Large intestine (tissue), 3 donors: ENCODE measurements around the gene HSPD1. TPM values are rescaled to one million over a fixed set of nuclear protein-coding genes. Genes with fewer than 3 reads are reported as not detected.
A peak's percentile ranks its signal among the peaks of the same experiment; 100 is the strongest.

Experiments used
- DNase-seq, 2 donors: peaks; one replicate each; pipeline versions ENCODE4 v3.0.0 to v3.0.0-alpha.2; 2013
- H3K27ac ChIP-seq: one replicate; pipeline ENCODE4 v1.5.1; 2013; ENCODE audit warnings: low read length
- H3K27me3 ChIP-seq: 2 replicates; pipeline ENCODE4 v1.6.1; 2013; ENCODE audit warnings: low read length; ENCODE audit not compliant: control insufficient read depth, insufficient read depth
- H3K36me3 ChIP-seq: 2 replicates; pipeline ENCODE4 v1.6.1; 2013; ENCODE audit warnings: low read length; ENCODE audit not compliant: control insufficient read depth, insufficient read depth
- H3K4me1 ChIP-seq: one replicate; pipeline ENCODE4 v1.6.1; 2013; ENCODE audit warnings: low read length; ENCODE audit not compliant: control insufficient read depth, insufficient read depth
- H3K4me3 ChIP-seq: one replicate; pipeline ENCODE4 v1.5.1; 2013; ENCODE audit warnings: low read length
- H3K9me3 ChIP-seq: one replicate; pipeline ENCODE4 v1.6.1; 2013; ENCODE audit warnings: mild to moderate bottlenecking, low read depth, low read length, moderate library complexity; ENCODE audit not compliant: control insufficient read depth
- WGBS: methylation state at CpG from one replicate; pipeline ENCODE4 v1.1.5; 2013; ENCODE audit warnings: low lambda C conversion rate; ENCODE audit not compliant: insufficient coverage; 5-methylcytosine and 5-hydroxymethylcytosine counted together
- polyA plus RNA-seq: library from polyadenylated mRNA; unstranded; fragments of 120-200 nt; gene quantifications from one replicate; pipeline ENCODE4 v1.2.1, GENCODE V29; 2013

HSPD1 gene
- polyA plus RNA-seq, 1 donor: 607 TPM

GRCh38 chr2:197515739-197516392 lies 16.2 kb upstream of the HSPD1 start, which contains the start of gene MOB4:
Gene MOB4, plus strand, starts transcription at chr2:197516066. Its CDS starts 21 bp downstream, at chr2:197516087.
- WGBS: no CpG with 5 or more reads among the region's 66 CpGs

GRCh38 chr2:197515315-197515738 lies 15.7 kb upstream of the HSPD1 start:
- peak overlapping the region; percentile 66 for H3K4me3 ChIP-seq
- H3K9me3 ChIP-seq: peaks cover 4% of the 10 kb centered on the region
- no peaks in the 10 kb centered on the region for H3K27me3 ChIP-seq
- WGBS: 0% methylated on average over 2 of the region's 16 CpGs
- H3K4me1 ChIP-seq: peaks cover 9% of the 10 kb centered on the region
- H3K27ac ChIP-seq: peak overlapping the region; percentile 96
- H3K36me3 ChIP-seq: peaks cover 1% of the 10 kb centered on the region
- peak in 1 of 2 donors; percentile 19 for DNase-seq

More at GRCh38 chr2:197515739-197516392, 16.2 kb upstream of the HSPD1 start, which contains the start of gene MOB4:
- Histone ChIP-seq H3K9me3 (peaks cover 4% of the 10 kb centered on the region), H3K4me1 (peaks cover 9% of the 10 kb centered on the region), H3K27me3 (no peaks in the 10 kb centered on the region), H3K27ac (peak within 1 kb of the TSS; percentile 96), H3K4me3 (peak within 1 kb of the TSS; percentile 66), H3K36me3 (peaks cover 5% of the 10 kb centered on the region)
- DNase-seq: peak; percentile 95 to 99

GRCh38 chr2:197514754-197515153 lies 15.1 kb upstream of the HSPD1 start:
- no peaks in the 10 kb centered on the region for H3K9me3 ChIP-seq
- no CpG with 5 or more reads among the region's 3 CpGs for WGBS

GRCh38 chr2:197513915-197514314 lies 14.3 kb upstream of the HSPD1 start:
- Histone ChIP-seq H3K9me3 (no peaks in the 10 kb centered on the region), H3K27ac (no peak overlapping the region), H3K36me3 (no peaks in the 10 kb centered on the region), H3K4me3 (no peak overlapping the region), H3K27me3 (no peaks in the 10 kb centered on the region), H3K4me1 (peaks cover 9% of the 10 kb centered on the region)
- WGBS: 83% methylated on average over 1 of the region's 5 CpGs
- DNase-seq: no peak

More at GRCh38 chr2:197514754-197515153, 15.1 kb upstream of the HSPD1 start:
- no peaks in the 10 kb centered on the region for H3K27me3 ChIP-seq
- H3K4me3 ChIP-seq: peak overlapping the region; percentile 66
- H3K27ac ChIP-seq: peak overlapping the region; percentile 96
- peaks cover 9% of the 10 kb centered on the region for H3K4me1 ChIP-seq
- DNase-seq: no peak
- H3K36me3 ChIP-seq: no peaks in the 10 kb centered on the region

- Histone ChIP-seq H3K9me3 (no peaks in the 10 kb centered on the region), H3K4me1 (no peaks in the 10 kb centered on the region), H3K27me3 (no peaks in the 10 kb centered on the region), H3K36me3 (peaks cover 14% of the 10 kb centered on the region), H3K27ac (no peak overlapping the region), H3K4me3 (no peak overlapping the region)
- no peak for DNase-seq
- WGBS: 93% methylated on average over 2 of the region's 5 CpGs
Observed at GRCh38 chr2:197506658-197507057, 7.0 kb upstream of the HSPD1 start.

- Histone ChIP-seq H3K9me3 (no peaks in the 10 kb centered on the region), H3K4me3 (no peak overlapping the region), H3K4me1 (no peaks in the 10 kb centered on the region), H3K27me3 (no peaks in the 10 kb centered on the region), H3K27ac (no peak overlapping the region), H3K36me3 (peaks cover 14% of the 10 kb centered on the region)
- 86% methylated on average over 1 of the region's 6 CpGs for WGBS
- no peak for DNase-seq
Observed at GRCh38 chr2:197504512-197504911, 4.9 kb upstream of the HSPD1 start.

- Histone ChIP-seq H3K4me3 (no peak overlapping the region), H3K27me3 (no peaks in the 10 kb centered on the region)
- no CpG with 5 or more reads among the region's 2 CpGs for WGBS
Observed at GRCh38 chr2:197504000-197504399, 4.4 kb upstream of the HSPD1 start.

GRCh38 chr2:197502685-197503084 lies 3.0 kb upstream of the HSPD1 start:
- H3K4me1 ChIP-seq: no peaks in the 10 kb centered on the region
- H3K9me3 ChIP-seq: no peaks in the 10 kb centered on the region
- WGBS: 33% methylated on average over 1 of the region's 4 CpGs
- H3K4me3 ChIP-seq: peak overlapping the region; percentile 71
- H3K27me3 ChIP-seq: no peaks in the 10 kb centered on the region
- DNase-seq: no peak
- peak overlapping the region; percentile 41 for H3K27ac ChIP-seq
- peaks cover 17% of the 10 kb centered on the region for H3K36me3 ChIP-seq

More at GRCh38 chr2:197504000-197504399, 4.4 kb upstream of the HSPD1 start:
- Histone ChIP-seq H3K27ac (no peak overlapping the region), H3K4me1 (no peaks in the 10 kb centered on the region), H3K36me3 (peaks cover 14% of the 10 kb centered on the region), H3K9me3 (no peaks in the 10 kb centered on the region)
- DNase-seq: no peak

GRCh38 chr2:197502201-197502600 lies 2.6 kb upstream of the HSPD1 start:
- Histone ChIP-seq H3K4me3 (peak overlapping the region; percentile 71), H3K9me3 (no peaks in the 10 kb centered on the region), H3K27me3 (no peaks in the 10 kb centered on the region), H3K27ac (peak overlapping the region; percentile 41), H3K4me1 (no peaks in the 10 kb centered on the region), H3K36me3 (peaks cover 18% of the 10 kb centered on the region)
- WGBS: 33% methylated on average over 2 of the region's 4 CpGs
- DNase-seq: no peak

GRCh38 chr2:197500503-197501131 lies 977 bp upstream of the HSPD1 start:
- Histone ChIP-seq H3K36me3 (peaks cover 34% of the 10 kb centered on the region), H3K4me1 (peaks cover 7% of the 10 kb centered on the region), H3K27me3 (no peaks in the 10 kb centered on the region), H3K4me3 (peak overlapping the region; percentile 71), H3K27ac (peak overlapping the region; percentile 98), H3K9me3 (no peaks in the 10 kb centered on the region)
- WGBS: 0% methylated on average over 1 of the region's 30 CpGs
- DNase-seq: peak; percentile 12 to 57
